ENCODE data around the gene DGKI.

Gene DGKI

GRCh38 chr7:137881607-137882260 is 35.0 kb upstream of the DGKI start:
- TF ChIP-seq CTCF (IDR thresholded peaks at IDR 0.05; ENCODE audit: low read depth, low read length): no peak
- in situ Hi-C loops (cut with HindIII; ENCODE audit: low sequenced_read_pairs): no loop called here
- H3K4me3 ChIP-seq (ENCODE audit: low read depth, low read length): no peak overlapping the region
- DNase-seq (ENCODE audit: low read depth, low spot score): no peak

- peak; percentile 91 for DNase-seq (ENCODE audit: low read depth, low spot score)
- H3K4me3 ChIP-seq (ENCODE audit: low read depth, low read length): no peak overlapping the region
- TF ChIP-seq CTCF (IDR thresholded peaks at IDR 0.05; ENCODE audit: low read depth, low read length): no peak
- in situ Hi-C loops (cut with HindIII; ENCODE audit: low sequenced_read_pairs): no loop called here
Measured at GRCh38 chr7:137880432-137880831, 33.7 kb upstream of the DGKI start.

GRCh38 chr7:137879357-137880158 is 32.8 kb upstream of the DGKI start:
- no peak for TF ChIP-seq CTCF (IDR thresholded peaks at IDR 0.05; ENCODE audit: low read depth, low read length)
- in situ Hi-C loops (cut with HindIII; ENCODE audit: low sequenced_read_pairs): no loop called here
- peak; percentile 63 for DNase-seq (ENCODE audit: low read depth, low spot score)
- no peak overlapping the region for H3K4me3 ChIP-seq (ENCODE audit: low read depth, low read length)

GRCh38 chr7:137878333-137878961 is 31.7 kb upstream of the DGKI start:
- H3K4me3 ChIP-seq (ENCODE audit: low read depth, low read length): no peak overlapping the region
- DNase-seq (ENCODE audit: low read depth, low spot score): peak; percentile 70
- no peak for TF ChIP-seq CTCF (IDR thresholded peaks at IDR 0.05; ENCODE audit: low read depth, low read length)
- in situ Hi-C loops (cut with HindIII; ENCODE audit: low sequenced_read_pairs): no loop called here

- DNase-seq (ENCODE audit: low read depth, low spot score): no peak
- no peak for TF ChIP-seq CTCF (IDR thresholded peaks at IDR 0.05; ENCODE audit: low read depth, low read length)
- H3K4me3 ChIP-seq (ENCODE audit: low read depth, low read length): no peak overlapping the region
- in situ Hi-C loops (cut with HindIII; ENCODE audit: low sequenced_read_pairs): no loop called here
Measured at GRCh38 chr7:137877027-137877675, 30.4 kb upstream of the DGKI start.

- no peak overlapping the region for H3K4me3 ChIP-seq (ENCODE audit: low read depth, low read length)
- DNase-seq (ENCODE audit: low read depth, low spot score): no peak
- no peak for TF ChIP-seq CTCF (IDR thresholded peaks at IDR 0.05; ENCODE audit: low read depth, low read length)
- in situ Hi-C loops (cut with HindIII; ENCODE audit: low sequenced_read_pairs): no loop called here
Measured at GRCh38 chr7:137875746-137876145, 29.0 kb upstream of the DGKI start.

Data from astrocyte of the spinal cord (primary cell).